ENCODE data around the gene EED. TPM values are rescaled to one million over a fixed set of nuclear protein-coding genes. Genes with fewer than 3 reads are reported as not detected.

Gene EED
- total RNA-seq (2022; extraction: Qiagen RNA extraction): 25.2 to 32.3 TPM (median 26.6 TPM) in 5 replicates

DNA sequence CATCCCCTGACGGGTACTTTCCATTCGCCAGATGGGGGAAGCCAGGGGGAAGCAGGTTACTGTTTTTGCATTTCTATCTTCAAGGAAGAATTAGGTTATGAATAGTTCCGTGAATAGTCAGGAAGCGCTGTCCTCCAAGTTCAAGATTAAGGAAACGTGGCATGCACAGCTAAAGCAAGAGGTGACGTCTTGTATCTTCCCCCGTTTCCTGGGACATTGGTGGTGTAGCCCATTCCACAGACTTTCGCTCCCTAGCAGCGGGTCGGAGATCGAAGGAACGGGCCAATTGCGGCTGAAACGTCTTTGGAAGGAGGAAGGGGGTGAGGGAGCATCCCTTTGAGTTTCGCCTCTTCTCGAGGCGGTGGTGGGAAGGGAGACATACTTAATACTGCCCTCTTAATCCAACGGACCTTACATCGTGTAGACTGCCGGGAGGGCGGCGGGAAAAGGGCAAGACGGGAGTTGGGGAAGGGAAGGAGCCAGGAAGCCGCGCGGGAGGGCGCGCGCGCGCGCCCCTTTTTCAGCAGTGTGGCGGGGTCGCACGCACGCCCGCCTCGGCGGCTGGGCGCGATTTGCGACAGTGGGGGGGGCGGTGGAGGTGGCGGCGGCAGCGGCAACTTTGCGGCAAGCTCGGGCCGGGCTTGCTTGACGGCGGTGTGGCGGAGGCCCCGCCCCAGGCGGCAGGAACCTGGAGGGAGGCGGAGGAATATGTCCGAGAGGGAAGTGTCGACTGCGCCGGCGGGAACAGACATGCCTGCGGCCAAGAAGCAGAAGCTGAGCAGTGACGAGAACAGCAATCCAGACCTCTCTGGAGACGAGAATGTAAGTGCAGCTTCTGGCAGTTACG, at the start of gene EED:
EED (plus strand) TSS at position 232 of the 847 bp plus-strand sequence; CDS start at position 709, 477 bp downstream.

GRCh38 chr11:86302092-86302793, 57.7 kb downstream of the EED start, which contains the start of gene HIKESHI:
TSS of gene HIKESHI (plus strand) at chr11:86302240. CDS start at chr11:86302449, 209 bp downstream.

Other genes starting within 250 kb of the EED start
- gene PICALM, start 175.7 kb upstream of the EED start, total RNA-seq (2022; extraction: Qiagen RNA extraction): 78.7 to 108 TPM (median 83.1 TPM) in 5 replicates
- 38.0 to 45.2 TPM (median 38.7 TPM) in 5 replicates for gene HIKESHI, start 57.5 kb downstream of the EED start, total RNA-seq (2022; extraction: Qiagen RNA extraction)
- gene CCDC81, start 130.1 kb downstream of the EED start, total RNA-seq (2022; extraction: Qiagen RNA extraction): 0.18 to 0.38 TPM (median 0.23 TPM) in 5 replicates